Motor neuron (in vitro differentiated cells): ENCODE data around the gene TRAF5. TPM values are rescaled to one million over a fixed set of nuclear protein-coding genes. Genes with fewer than 3 reads are reported as not detected.
"Not testable (repeated sequence)": the region's sequence is repeated elsewhere in the genome, so short reads cannot be mapped to it uniquely, and the experiment has no call there.

Experiments
- ATAC-seq, 8 experiments: fragments of 200-7000 bp; cut with Tn5 transposase; replicated peaks in 6 of 8; 2 replicates each; pipeline ENCODE4 v1.8.0; 2021; ENCODE audit warnings: mild to moderate bottlenecking in 8 of 8, moderate library complexity in 8 of 8
- H3K27ac ChIP-seq, 2 donors: fragments of 250-450 bp; sonication (Bioruptor Pico); 2 replicates each; pipeline ENCODE4 v1.9.0; 2021; ENCODE audit warnings: antibody characterized with exemption in 2 of 2, mild to moderate bottlenecking in 2 of 2, moderate library complexity in 1 of 2
- H3K4me1 ChIP-seq, 2 donors: fragments of 250-450 bp; sonication (Bioruptor Pico); replicated peaks in 1 of 2; 2 replicates each; pipeline ENCODE4 v1.6.1; 2021; ENCODE audit warnings: antibody characterized with exemption in 2 of 2, mild to moderate bottlenecking in 2 of 2, moderate library complexity in 1 of 2
- H3K4me3 ChIP-seq, 5 donors: fragments of 250-450 bp; sonication (Bioruptor Pico); 2 replicates each; pipeline ENCODE4 v1.9.0; 2021; ENCODE audit warnings: antibody characterized with exemption in 5 of 5, mild to moderate bottlenecking in 5 of 5, moderate library complexity in 4 of 5
- WGBS, 10 experiments: fragments of 450-650 bp; shearing (Covaris generic); methylation state at CpG; one replicate each; pipeline ENCODE4 v1.0.0; 2022; 5-methylcytosine and 5-hydroxymethylcytosine counted together
- in situ Hi-C, 9 experiments: fragments of 400-800 bp; cut with MboI; loops; one replicate each; pipeline ENCODE4 v1.15.0; 2021; ENCODE audit warnings: low sequenced_read_pairs in 9 of 9, low pct_unique_long_range_greater_than_20kb in 2 of 9; ENCODE audit not compliant: unreplicated experiment in 9 of 9
- total RNA-seq, 8 experiments: library from RNA; unstranded; fragments of 300-600 nt; gene quantifications; 2 replicates each; pipeline versions ENCODE4 v1.2.3 to v1.2.4, GENCODE V29; 2022

The TRAF5 gene
- total RNA-seq, 8 experiments from 2014 or later: 2.0 to 18.9 (median 6.1) TPM

DNA sequence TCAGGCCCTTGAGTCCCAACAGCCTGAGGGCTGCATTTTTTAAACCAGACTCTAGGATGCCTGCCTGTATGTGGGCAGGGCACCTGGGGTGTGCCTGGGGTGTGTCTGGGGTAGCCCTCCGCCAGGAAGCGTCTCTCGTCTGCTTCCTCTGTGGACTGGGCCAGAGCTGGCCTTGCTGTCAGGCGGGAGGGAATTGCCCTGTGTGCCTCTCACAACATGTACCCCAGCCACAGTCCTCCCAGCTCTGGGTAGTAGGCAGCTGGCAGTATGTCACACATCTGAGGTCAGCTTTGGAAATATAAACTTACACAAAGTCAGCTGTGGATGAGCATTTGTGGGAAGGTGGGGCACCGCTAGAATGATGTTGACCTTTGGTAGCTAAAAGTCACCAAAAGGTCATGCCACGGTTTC lies 13.0 kb downstream of the TRAF5 start:
- Histone ChIP-seq H3K4me1 (peaks cover 10 to 12% of the 10 kb centered on the region in 2 donors), H3K4me3 (no peak overlapping the region), H3K27ac (no peak overlapping the region)
- 58 to 100% (median 94%) methylated on average over 2 to 6 of the region's 6 CpGs; no CpG with 5 or more reads in 5 of the 10 experiments for WGBS, 10 experiments
- ATAC-seq: peak in 3 of 8 experiments; percentile 66 to 79 (median 68)
- in situ Hi-C loops: loop anchor here in 4 of 9 experiments (25.0 kb wide), 2 partner anchors 173 to 323 kb away; no protein-coding TSS in a partner anchor

DNA sequence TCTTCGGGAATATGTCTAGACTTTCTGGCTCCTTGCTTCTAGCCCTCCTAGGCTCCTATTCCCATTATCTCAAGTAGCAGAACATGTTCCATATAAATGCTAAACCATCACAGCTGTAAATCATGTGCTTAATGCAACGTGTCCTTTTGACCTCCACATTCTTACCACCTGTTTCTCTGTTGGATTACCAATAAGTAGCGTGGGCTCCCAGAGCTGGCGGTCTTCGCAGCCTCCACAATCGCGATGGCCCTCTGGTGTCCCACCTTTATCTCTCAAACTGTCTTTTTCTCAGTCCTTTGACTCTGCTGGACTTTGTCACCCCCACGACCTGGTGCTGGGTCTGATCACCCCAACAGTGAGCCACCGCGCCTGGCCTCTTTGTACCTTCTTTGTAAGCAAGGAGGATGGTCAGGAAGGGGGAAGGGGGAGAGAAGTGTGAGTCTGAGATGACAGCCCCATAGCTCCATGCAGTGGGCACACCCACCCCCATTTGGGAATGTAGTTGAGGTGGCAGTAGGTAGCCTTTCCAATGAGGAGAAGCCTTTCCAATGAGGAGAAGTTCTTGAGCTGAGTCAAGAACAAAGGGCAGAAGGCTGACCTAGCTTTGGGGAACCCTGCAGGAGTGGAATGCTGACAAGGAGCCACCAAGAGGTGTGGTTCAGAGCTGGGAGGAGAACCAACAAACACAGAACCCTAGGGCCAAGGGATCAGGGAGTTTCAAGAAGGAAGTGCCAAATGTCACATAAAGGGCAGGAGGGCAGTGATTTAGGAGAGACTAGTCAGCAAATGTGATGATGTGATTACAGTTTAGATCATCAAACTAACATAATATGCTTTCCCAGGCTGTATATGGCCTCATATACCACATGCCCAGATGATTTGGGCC lies 14.2 kb downstream of the TRAF5 start:
- Histone ChIP-seq H3K27ac (no peak overlapping the region), H3K4me1 (peaks cover 10 to 12% of the 10 kb centered on the region in 2 donors), H3K4me3 (no peak overlapping the region)
- in situ Hi-C loops: loop anchor here in 4 of 9 experiments (25.0 kb wide), 2 partner anchors 171 to 321 kb away; no protein-coding TSS in a partner anchor
- ATAC-seq: peak in 2 of 8 experiments; percentile 12 to 36
- WGBS, 10 experiments: 83 to 100% (median 92%) methylated on average over 4 to 9 of the region's 10 CpGs; no CpG with 5 or more reads in 3 of the 10 experiments

DNA sequence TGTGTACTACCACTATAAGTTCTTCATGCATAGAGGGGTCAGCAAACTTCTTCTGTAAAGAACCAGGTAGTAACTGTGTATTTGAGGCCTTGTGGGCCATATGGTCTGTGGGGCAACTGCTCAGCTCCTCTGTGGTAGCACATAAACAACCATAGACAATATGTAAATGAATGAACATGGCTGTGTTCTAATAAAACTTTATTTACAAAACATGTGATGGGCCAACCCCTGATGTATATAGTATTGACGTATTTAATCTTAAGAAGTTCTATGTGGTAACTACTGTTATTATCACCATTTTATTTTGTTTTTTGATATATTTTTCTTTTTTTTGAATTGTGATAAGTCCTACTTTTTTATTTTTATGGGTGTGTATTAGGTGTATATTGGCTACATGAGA lies 15.4 kb downstream of the TRAF5 start:
- no peak for ATAC-seq
- WGBS, 10 experiments: 81 to 100% (median 100%) methylated on average over 1 of the region's 1 CpG; no CpG with 5 or more reads in 2 of the 10 experiments
- H3K4me3 ChIP-seq: no peak overlapping the region
- in situ Hi-C loops: loop anchor here in 4 of 9 experiments (25.0 kb wide), 2 partner anchors 170 to 320 kb away; no protein-coding TSS in a partner anchor
- no peak overlapping the region for H3K27ac ChIP-seq
- peaks cover 9 to 10% of the 10 kb centered on the region in 2 donors for H3K4me1 ChIP-seq

DNA sequence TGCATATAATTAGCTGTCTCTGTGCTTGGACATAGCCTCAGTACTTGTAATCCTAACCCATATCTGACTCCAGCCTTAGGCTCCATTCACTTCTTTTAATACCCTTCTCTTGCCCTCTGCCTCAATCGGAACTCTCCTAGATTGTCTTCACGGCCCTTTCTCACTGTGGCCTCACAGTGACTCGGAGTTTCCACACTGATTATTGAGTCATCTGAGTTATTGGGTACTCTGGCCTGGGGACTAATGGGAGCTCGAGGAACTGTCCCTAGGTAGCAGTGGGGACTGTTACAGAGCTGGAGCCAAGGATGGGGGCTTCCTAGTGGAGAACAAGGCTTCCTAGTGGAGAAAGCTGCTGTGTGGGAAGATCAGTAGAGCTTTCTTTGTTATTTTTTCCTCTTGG lies 17.0 kb downstream of the TRAF5 start:
- no peak for ATAC-seq
- no peak overlapping the region for H3K27ac ChIP-seq
- H3K4me1 ChIP-seq: no peaks in the 10 kb centered on the region
- in situ Hi-C loops: loop anchor here in 4 of 9 experiments (25.0 kb wide), 2 partner anchors 169 to 319 kb away; no protein-coding TSS in a partner anchor
- 65 to 100% (median 90%) methylated on average over 1 to 4 of the region's 4 CpGs; no CpG with 5 or more reads in 1 of the 10 experiments for WGBS, 10 experiments
- no peak overlapping the region for H3K4me3 ChIP-seq

DNA sequence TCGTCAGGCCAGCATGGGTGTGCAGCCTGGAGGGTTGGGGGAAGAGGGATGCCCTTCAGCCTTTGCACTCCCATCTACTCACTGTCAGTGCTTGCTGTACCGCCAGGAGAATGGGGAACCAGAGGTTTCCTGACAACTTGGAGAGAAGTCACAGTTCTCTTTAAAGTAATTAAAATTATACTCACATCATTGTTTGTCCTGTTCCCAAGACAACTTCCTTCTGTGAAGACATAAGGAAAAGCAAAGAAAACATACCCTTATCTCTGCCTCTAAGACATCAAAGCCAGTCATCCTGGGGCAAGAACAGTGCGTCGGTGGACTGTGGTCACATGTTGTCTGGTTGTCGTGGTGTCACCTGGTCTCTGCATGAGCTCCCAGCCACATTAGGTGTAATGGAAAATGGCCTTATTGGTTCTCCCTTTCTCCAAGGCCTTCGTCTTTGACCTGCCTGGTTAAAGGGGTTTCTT lies 17.6 kb downstream of the TRAF5 start:
- Histone ChIP-seq H3K27ac (no peak overlapping the region), H3K4me3 (no peak overlapping the region), H3K4me1 (no peaks in the 10 kb centered on the region)
- in situ Hi-C loops: loop anchor here in 4 of 9 experiments (25.0 kb wide), 2 partner anchors 168 to 318 kb away; no protein-coding TSS in a partner anchor
- no peak for ATAC-seq
- WGBS, 10 experiments: 50 to 100% (median 100%) methylated on average over 1 to 5 of the region's 6 CpGs; no CpG with 5 or more reads in 1 of the 10 experiments

DNA sequence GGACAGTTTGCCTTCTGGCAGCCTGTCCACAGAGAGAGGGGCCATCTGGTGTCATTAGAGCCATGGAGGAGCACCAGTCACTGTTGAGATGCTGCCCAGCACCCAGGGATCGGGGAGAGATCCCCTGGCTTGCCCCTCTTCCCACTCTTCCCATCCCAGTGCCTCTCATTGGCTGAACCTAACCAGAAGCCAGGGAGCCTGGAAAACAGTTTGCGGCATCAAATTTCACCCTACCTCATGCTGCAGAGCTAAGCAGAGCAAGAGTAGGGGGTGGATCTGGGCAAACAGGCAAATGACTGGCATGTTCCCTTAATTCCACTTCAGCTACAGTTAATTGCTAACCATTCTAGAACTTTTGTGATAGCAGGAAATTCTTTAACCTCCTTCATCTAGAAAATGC lies 19.1 kb downstream of the TRAF5 start:
- in situ Hi-C loops: loop anchor here in 4 of 9 experiments (25.0 kb wide), 2 partner anchors 167 to 317 kb away; no protein-coding TSS in a partner anchor
- Histone ChIP-seq H3K27ac (no peak overlapping the region), H3K4me1 (no peaks in the 10 kb centered on the region), H3K4me3 (no peak overlapping the region)
- 63 to 100% (median 80%) methylated on average over 1 to 2 of the region's 2 CpGs; no CpG with 5 or more reads in 4 of the 10 experiments for WGBS, 10 experiments
- ATAC-seq: peak in 1 of 8 experiments; percentile 75

DNA sequence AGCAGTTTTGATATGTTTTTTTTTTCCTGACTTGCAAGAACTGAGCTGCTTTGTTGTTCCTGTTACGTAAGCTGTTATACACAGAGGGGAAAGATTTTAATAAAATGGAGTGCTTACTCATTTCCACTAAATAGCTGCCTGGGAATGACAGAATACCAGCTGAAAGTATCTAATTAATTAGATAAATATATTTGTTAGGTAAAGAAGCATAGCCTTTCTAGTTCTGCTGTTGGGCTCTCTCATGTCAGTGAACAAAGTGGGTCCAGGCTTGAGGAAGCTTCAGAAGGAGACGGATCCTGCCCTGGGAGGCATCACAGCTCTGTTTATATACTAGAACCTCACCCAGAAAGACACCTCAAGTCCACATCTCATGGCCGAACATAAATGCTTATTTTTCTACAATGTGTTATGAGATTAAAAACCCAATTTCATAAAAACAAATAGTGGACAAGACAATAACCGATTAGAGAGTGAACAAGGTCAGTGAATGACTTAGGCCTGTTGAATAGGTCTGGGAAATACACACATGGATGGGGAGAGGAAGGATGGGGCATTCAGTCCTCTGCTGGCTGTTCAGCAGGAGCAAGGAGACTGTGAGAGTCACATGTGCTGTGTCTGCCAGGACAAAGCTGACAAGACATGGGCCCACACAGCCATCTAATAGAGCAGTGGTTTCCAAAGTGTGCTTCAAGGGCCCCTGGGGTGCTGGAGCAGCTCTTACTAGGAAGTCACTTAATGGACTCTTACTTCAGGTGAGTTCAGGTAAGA lies 20.6 kb downstream of the TRAF5 start:
- in situ Hi-C loops: loop anchor here in 4 of 9 experiments (25.0 kb wide), 2 partner anchors 165 to 315 kb away; no protein-coding TSS in a partner anchor
- Histone ChIP-seq H3K4me1 (no peaks in the 10 kb centered on the region), H3K27ac (no peak overlapping the region), H3K4me3 (no peak overlapping the region)
- ATAC-seq: peak in 3 of 8 experiments; percentile 38 to 87 (median 84)
- WGBS, 10 experiments: 63 to 100% (median 92%) methylated on average over 1 to 4 of the region's 4 CpGs; no CpG with 5 or more reads in 1 of the 10 experiments

DNA sequence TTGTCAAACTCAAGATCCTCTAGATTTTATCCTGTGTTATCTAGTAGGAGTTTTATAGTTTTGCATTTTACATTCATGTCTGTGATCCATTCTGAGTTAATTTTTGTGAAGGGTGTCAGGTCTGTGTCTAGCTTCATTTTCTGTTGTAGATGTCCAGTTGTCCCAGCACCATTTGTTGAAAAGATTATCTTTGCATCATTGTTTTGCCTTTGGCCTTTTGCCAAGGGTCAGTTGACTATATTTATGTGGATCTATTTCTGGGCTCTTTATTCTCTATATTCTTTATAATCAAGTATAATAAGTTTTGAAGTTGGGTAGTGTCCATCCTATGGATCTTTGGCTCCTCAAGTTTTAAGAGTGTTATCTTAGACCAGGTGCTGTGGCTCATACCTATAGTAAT lies 21.9 kb downstream of the TRAF5 start:
- Histone ChIP-seq H3K4me1 (no peaks in the 10 kb centered on the region), H3K27ac (no peak overlapping the region), H3K4me3 (no peak overlapping the region)
- in situ Hi-C loops: loop anchor here in 4 of 9 experiments (25.0 kb wide), 2 partner anchors 164 to 314 kb away; no protein-coding TSS in a partner anchor
- no peak for ATAC-seq

DNA sequence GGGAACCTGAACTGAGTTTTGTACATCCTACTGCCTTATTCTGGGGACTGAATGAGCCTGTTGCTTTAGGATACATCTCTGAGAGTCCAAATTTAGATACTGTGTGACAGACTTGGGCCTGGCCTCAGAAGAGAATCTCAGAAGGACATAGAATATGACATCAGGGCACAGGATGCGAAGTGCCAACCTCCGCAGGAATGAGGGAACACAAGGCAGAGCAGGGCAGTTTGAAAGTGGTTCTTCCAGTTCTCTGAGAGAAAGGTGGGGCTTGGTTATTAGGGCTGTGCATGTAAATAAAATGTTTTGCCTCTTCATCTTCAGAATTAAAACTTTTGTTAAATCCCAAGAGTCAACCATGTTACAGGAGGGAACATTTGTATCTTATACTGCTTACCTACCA lies 23.1 kb downstream of the TRAF5 start:
- Histone ChIP-seq H3K4me3 (no peak overlapping the region), H3K27ac (no peak overlapping the region), H3K4me1 (no peaks in the 10 kb centered on the region)
- in situ Hi-C loops: loop anchor here in 4 of 9 experiments (25.0 kb wide), 2 partner anchors 163 to 313 kb away; no protein-coding TSS in a partner anchor
- no peak for ATAC-seq
- WGBS, 10 experiments: 96 to 100% (median 100%) methylated on average over 1 to 2 of the region's 2 CpGs; no CpG with 5 or more reads in 2 of the 10 experiments

DNA sequence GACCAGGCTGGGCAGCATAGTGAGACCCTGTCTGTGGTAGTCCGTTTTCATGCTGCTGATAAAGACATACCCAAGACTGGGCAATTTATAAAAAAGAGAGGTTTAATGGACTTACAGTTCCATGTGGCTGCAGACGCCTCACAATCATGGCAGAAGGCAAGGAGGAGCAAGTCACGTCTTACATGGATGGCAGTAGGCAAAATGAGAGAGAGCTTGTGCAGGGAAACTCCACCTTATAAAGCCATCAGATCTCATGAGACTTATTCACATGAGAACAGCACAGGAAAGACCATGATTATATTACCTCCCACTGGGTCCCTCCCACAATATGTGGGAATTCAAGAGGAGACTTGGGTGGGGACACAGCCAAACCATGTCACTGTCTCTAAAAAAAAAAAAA lies 25.4 kb downstream of the TRAF5 start:
- H3K4me1 ChIP-seq, in situ Hi-C loops, H3K27ac ChIP-seq, ATAC-seq, H3K4me3 ChIP-seq: not testable (repeated sequence)
- 64 to 100% (median 95%) methylated on average over 1 to 3 of the region's 3 CpGs; no CpG with 5 or more reads in 3 of the 10 experiments for WGBS, 10 experiments

DNA sequence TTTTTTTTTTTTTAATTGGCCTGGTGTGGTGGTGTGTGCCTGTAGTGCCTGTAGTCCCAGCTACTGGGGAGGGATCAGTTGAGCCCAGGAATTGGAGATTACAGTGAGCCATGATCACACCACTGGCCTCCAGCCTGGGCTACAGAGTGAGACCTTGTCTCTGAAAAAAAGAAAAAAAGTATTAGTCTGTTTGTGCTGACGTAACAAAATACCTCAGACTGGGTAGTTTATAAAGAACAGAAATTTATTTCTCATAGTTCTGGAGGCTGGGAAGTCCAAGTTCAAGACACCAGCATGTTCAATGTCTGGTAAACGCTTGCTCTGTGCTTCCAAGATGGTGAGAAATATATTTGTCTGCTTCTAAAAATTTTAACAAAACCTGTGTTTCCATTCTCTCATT lies 25.8 kb downstream of the TRAF5 start:
- no peak overlapping the region for H3K27ac ChIP-seq
- in situ Hi-C loops: no loop called here
- no peaks in the 10 kb centered on the region for H3K4me1 ChIP-seq
- no peak overlapping the region for H3K4me3 ChIP-seq
- WGBS, 10 experiments: 60 to 100% (median 94%) methylated on average over 1 to 2 of the region's 2 CpGs; no CpG with 5 or more reads in 1 of the 10 experiments
- ATAC-seq: no peak

DNA sequence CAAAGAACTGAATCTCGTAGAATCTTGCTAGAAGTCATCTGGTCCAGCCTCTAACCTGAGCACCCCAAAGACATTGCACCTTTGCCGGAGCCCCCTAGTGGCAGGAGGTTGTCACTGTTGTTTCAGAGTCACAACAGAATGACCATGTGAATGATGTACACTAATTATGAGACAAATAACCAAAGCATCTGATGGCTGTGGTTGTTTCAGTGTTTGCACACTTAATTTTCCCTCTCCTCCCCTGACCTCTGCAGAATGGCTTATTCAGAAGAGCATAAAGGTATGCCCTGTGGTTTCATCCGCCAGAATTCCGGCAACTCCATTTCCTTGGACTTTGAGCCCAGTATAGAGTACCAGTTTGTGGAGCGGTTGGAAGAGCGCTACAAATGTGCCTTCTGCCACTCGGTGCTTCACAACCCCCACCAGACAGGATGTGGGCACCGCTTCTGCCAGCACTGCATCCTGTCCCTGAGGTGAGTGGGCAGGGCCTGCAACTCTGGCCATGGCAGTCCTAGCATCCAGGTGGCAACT lies 26.4 kb downstream of the TRAF5 start:
- ATAC-seq: peak in 3 of 8 experiments; percentile 44 to 67 (median 56)
- in situ Hi-C loops: no loop called here

More for the DNA sequence above, 26.4 kb downstream of the TRAF5 start:
- WGBS, 10 experiments: 0 to 94% (median 91%) methylated on average over 1 to 8 of the region's 8 CpGs; no CpG with 5 or more reads in 2 of the 10 experiments
- Histone ChIP-seq H3K4me3 (no peak overlapping the region), H3K27ac (no peak overlapping the region), H3K4me1 (no peaks in the 10 kb centered on the region)
